Lung (tissue), 12 donors: ENCODE results near the gene ZRANB2. TPM values are rescaled to one million over a fixed set of nuclear protein-coding genes. Genes with fewer than 3 reads are reported as not detected.
A peak's percentile ranks its signal among the peaks of the same experiment; 100 is the strongest.

ENCODE experiments used
- ATAC-seq: fragments of 200-7000 bp; cut with Tn5 transposase; one replicate; pipeline ENCODE4 v1.9.1; 2020; ENCODE audit warnings: moderate number of reproducible peaks; ENCODE audit not compliant: insufficient read depth, low FRiP score
- DNase-seq, 3 donors: peaks; one replicate each; pipeline ENCODE4 v3.0.0-alpha.2; 2013 to 2017
- H3K27ac ChIP-seq, 2 donors: one replicate each; pipeline ENCODE4 v1.5.1; 2013; ENCODE audit warnings: mild to moderate bottlenecking in 2 of 2, moderate library complexity in 2 of 2, control low read depth in 1 of 2, inconsistent platforms in 1 of 2, low read depth in 1 of 2, low read length in 1 of 2
- H3K27me3 ChIP-seq, 3 donors: one replicate each; pipeline ENCODE4 v1.5.1; 2013; ENCODE audit warnings: low read length in 2 of 3; ENCODE audit not compliant: control insufficient read depth in 3 of 3, insufficient read depth in 3 of 3
- H3K36me3 ChIP-seq, 4 donors: one replicate each; pipeline ENCODE4 v1.5.1; 2013; ENCODE audit warnings: low read length in 4 of 4, mild to moderate bottlenecking in 1 of 4, moderate library complexity in 1 of 4; ENCODE audit not compliant: control insufficient read depth in 4 of 4, insufficient read depth in 4 of 4
- H3K4me1 ChIP-seq, 5 donors: one replicate each; pipeline ENCODE4 v1.5.1; 2013; ENCODE audit warnings: low read length in 5 of 5, mild to moderate bottlenecking in 2 of 5, moderate library complexity in 1 of 5; ENCODE audit not compliant: control insufficient read depth in 5 of 5, insufficient read depth in 5 of 5
- H3K4me3 ChIP-seq: one replicate; pipeline ENCODE4 v1.5.1; 2013; ENCODE audit warnings: mild to moderate bottlenecking, control low read depth, moderate library complexity
- H3K9ac ChIP-seq, 2 donors: one replicate each; pipeline ENCODE4 v1.5.1; 2013; ENCODE audit warnings: low read length in 2 of 2, control low read depth in 1 of 2; ENCODE audit not compliant: insufficient read depth in 1 of 2
- H3K9me3 ChIP-seq, 4 donors: one replicate each; pipeline ENCODE4 v1.5.1; 2013; ENCODE audit warnings: low read length in 3 of 4, mild to moderate bottlenecking in 1 of 4, moderate library complexity in 1 of 4; ENCODE audit not compliant: control insufficient read depth in 4 of 4, insufficient read depth in 3 of 4
- CTCF ChIP-seq: IDR thresholded peaks from 2 replicates; pipeline ENCODE4 v1.5.1; 2012; ENCODE audit warnings: mild to moderate bottlenecking; ENCODE audit errors: control extremely low read depth, extremely low read depth
- WGBS, 2 donors: extraction: QIAGEN DNeasy Blood & Tissue Kit; methylation state at CpG; one replicate each; pipeline ENCODE4 v1.1.7; 2013; 5-methylcytosine and 5-hydroxymethylcytosine counted together
- polyA plus RNA-seq, 2 donors: library from polyadenylated mRNA; stranded (reverse); fragments of 200-250 nt; gene quantifications; one replicate each; pipeline ENCODE4 v1.2.1, GENCODE V29; 2013
- total RNA-seq, 2 donors: library from RNA; depleted of rRNA in 1 of 2; stranded (reverse); fragments of >200 nt in 1 of 2; gene quantifications; one replicate each; pipeline ENCODE4 v1.2.1, GENCODE V29; 2014 to 2021
- donor health status: control.
- donor health status: control.
- donor health status: Bipolar disorder and iron deficiency.
- donor health status: healthy.
- donor health status: DM: yes; HTN: yes; CAD: no.

Gene ZRANB2
- total and polyA plus RNA-seq, 4 donors, result 37.1 to 164 (median 82.5) TPM

- WGBS, 2 donors, result 62 to 80% methylated on average over 7 of the region's 7 CpGs
- no peaks in the 10 kb centered on the region for H3K9me3 ChIP-seq
- DNase-seq (no peak), ATAC-seq (no peak)
- no peak overlapping the region for H3K27ac ChIP-seq
- H3K9ac ChIP-seq, result no peak overlapping the region
- no peak overlapping the region for H3K4me3 ChIP-seq
- no peaks in the 10 kb centered on the region for H3K4me1 ChIP-seq
- peaks cover 0 to 22% (median 18%) of the 10 kb centered on the region in 3 donors for H3K27me3 ChIP-seq
- H3K36me3 ChIP-seq, result no peaks in the 10 kb centered on the region
- no peak for TF ChIP-seq CTCF
These were observed 27.1 kb downstream of the ZRANB2 start for GRCh38 chr1:71053758-71054157.

GRCh38 chr1:71053146-71053545 is 27.7 kb downstream of the ZRANB2 start:
- Histone ChIP-seq H3K27ac (no peak overlapping the region), H3K9me3 (no peaks in the 10 kb centered on the region), H3K4me1 (no peaks in the 10 kb centered on the region), H3K27me3 (peaks cover 0 to 28% (median 24%) of the 10 kb centered on the region in 3 donors), H3K9ac (no peak overlapping the region), H3K36me3 (no peaks in the 10 kb centered on the region), H3K4me3 (no peak overlapping the region)
- no peak for TF ChIP-seq CTCF
- no peak for DNase-seq
- ATAC-seq, result no peak
- 75 to 88% methylated on average over 1 of the region's 1 CpG for WGBS, 2 donors

DNA sequence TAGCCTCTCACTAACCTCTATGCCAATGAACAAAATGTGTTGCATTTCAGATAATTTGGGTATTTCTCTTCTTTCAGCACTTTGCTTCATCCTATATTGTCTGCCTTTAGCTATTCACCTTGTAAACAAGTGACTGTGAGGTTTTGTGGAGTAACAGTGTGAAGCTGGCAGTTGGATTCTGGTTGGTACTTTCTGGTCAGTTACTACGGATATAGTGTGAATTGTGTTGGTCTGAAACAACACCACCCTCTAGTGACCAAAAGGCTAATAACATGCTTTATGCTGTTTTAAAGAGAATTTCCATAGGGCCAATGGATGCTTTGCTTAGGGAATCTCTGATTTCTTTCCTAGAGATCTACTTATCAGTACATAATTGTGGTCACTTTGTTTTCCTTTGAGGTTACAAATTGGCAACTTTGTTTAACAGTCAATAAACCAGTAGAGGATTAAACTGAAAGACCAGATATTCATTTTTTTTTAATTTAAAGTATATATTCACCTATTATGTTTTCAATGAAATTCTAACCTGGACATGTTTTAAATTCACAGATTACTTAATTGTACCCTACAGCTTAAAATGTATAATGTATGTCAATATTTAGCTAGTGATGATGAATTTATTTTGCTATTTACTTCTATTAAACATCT is 30.8 kb downstream of the ZRANB2 start:
- no peak for ATAC-seq

More for the DNA sequence above, 30.8 kb downstream of the ZRANB2 start:
- peak in 2 of 3 donors; percentile 75 to 89 for DNase-seq
- Histone ChIP-seq H3K4me1 (peaks cover 0 to 13% (median 3%) of the 10 kb centered on the region in 5 donors), H3K9me3 (no peaks in the 10 kb centered on the region), H3K36me3 (no peaks in the 10 kb centered on the region), H3K4me3 (no peak overlapping the region), H3K27ac (no peak overlapping the region), H3K27me3 (peaks cover 0 to 56% (median 47%) of the 10 kb centered on the region in 3 donors), H3K9ac (no peak overlapping the region)
- TF ChIP-seq CTCF, result peak; percentile 57
- WGBS, 2 donors, result 0 to 3% methylated on average over 1 of the region's 1 CpG
